Suppressor macrophage treated with lipopolysaccharide for 4 hours (primary cell): Measurements from ENCODE around the gene RBMS1.
"Not testable (repeated sequence)": the region's sequence is repeated elsewhere in the genome, so short reads cannot be mapped to it uniquely, and the experiment has no call there.

Source experiments
- DNase-seq: peaks from one replicate; pipeline ENCODE4 v3.0.0-alpha.2; 2020

RBMS1 gene

GRCh38 chr2:160467086-160467485, 26.5 kb downstream of the RBMS1 start:
- no peak for DNase-seq

- DNase-seq = no peak
Observed at GRCh38 chr2:160465406-160465805, 28.2 kb downstream of the RBMS1 start.

DNA sequence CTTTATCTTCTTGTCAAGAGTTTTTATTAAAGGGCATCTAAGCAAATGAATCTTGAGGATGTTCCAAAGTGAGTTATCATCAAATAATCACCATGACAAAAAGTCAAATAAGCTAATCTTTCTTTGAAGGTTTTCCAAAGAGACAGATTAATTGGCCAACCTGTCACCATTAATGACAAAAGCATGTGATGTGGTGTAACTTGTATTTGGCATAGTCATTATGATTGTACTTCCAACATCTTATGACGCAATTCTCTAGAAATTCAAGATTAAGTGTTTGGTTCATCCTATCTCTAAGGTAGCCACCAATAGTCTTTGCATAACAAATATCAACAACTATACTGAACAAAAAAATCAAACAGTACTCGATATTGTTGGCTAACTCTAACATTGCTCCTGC, 28.6 kb downstream of the RBMS1 start:
- DNase-seq = peak; percentile 13

DNA sequence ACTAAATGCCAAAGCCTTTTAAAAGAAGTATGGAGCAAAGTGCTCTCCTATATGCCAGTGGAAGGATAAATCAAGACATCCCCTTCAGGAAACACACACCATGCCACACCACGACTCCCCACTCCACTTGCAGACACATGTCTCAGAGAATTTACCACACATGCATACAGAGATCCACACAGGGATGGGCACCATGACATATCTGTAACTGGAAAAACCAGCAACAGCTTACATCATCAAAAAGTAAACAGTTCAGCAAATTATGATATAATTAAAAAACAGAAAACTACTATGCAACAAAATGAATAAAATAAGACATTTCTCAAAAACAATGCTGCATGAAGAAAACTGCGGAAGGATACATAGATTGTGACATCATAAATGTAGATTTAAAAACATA, 29.6 kb downstream of the RBMS1 start:
- DNase-seq = no peak

DNA sequence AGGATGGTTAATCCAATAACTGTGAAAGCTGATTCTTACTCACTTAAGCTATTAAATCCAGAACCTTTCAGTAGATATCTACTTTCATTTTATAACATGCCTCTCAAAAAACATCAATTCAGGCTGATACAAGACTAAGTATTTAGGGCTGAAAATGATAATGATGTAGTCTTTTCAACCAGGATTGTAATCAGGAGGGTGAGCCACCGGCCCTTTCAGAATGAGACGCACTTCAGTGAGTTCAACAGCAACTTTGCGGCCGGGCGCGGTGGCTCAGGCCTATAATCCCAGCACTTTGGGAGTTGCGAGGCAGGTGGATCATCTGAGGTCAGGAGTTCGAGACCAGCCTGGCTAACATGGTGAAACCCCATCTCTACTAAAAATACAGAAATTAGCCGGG, 30.4 kb downstream of the RBMS1 start:
- DNase-seq = no peak

DNA sequence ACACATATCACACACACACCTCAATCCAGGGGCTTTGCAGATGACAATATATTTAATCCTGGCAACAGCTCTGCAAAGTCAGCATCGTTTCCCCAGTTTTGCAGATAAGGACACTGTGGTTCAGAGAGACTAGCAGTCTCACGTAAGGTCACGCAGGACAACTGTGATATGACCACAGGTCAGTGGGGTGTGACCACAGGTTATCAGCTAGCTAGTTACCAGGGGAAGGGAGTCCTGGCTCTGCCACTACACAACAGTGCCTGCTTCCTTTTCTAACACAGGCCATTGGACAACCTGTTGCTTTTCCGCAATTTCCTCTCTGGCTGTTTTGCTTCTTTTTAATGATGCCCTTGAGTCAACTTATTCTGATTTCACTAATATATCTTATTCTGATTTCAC, 33.3 kb downstream of the RBMS1 start:
- no peak for DNase-seq

DNA sequence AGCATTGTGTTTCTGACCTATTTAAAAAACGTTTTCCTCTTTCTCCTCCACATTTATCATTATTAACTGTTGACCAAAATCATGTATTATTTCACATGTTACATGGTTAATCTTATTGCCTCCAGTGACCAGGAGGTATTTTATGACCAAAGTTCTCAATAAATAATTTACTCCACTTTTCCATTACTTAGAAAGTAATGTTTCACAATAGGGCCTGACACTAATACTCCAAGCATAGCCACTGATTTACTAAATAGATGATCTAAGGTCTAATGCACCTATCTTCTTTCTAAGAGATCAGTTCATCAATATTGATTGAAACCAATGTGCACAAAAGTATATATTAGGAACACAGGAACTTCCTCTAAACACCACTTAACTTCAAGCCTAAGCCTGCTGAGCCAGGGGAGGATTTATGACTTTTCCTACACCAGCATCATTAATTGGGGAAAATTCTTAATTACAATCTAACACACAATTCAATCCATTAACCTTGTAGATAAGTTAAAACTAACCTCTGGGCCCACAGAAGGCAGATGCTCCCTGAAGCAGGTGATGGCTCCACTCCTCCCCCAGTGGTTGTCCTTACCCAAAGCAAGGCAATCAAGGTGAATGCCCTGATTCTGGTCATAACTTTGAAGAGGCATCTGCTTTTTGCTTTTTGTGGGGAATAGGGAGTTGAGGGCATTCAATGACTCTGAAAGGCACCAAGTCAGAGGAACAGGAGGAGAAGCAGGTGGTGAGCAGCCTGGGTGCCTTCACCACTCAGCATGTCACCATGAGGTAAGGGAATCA, 33.9 kb downstream of the RBMS1 start:
- DNase-seq = no peak

DNA sequence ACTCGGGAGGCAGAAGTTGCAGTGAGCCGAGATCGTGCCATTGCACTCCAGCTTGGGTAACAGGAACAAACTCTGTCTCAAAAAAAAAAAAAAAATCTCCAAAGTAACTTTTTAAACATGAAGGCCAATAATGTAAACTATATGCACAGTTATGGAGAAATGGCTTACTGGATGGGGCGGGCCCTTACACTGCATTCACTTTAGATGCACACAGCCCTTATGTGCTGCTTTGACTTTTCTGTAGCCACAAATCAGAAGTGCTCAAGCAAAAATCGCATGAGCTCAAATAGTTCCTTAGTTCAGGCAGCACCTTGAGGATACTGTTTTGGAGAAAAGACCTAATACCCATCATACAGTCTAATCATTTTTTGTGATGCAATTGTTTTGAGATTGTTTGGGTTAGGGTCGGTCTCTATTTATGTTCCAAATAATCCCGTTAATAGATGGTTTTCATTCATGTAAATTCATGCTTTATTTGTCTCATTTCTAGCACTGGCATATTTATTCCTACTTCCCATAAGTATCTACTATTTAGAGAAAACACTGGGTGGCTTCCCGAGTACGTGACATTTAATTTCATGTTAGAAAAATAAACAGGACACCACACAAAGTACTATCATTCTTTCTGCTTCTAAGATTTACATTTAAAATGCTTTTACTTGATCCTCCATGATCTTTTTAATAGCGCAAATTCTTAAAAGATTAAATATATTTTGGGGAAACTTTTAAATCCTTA, 34.7 kb downstream of the RBMS1 start:
- DNase-seq = no peak

DNA sequence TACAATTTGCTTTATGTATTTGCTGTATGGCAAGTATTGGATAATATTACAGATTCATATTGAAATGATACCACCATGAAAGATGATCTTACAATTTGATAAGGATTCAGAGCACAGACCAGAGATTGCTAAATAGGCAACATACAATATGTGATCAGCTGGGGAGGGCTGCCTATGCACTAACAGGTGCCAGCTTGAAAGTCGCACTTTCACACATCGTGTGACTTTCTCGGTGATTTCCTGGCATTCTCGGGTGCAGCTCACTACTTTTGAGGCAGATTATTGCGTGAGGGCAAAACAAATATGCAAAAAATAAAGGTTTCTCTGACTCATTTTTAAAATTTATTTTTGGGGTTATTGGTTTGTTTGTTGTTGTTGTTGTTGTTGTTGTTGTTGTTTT, 36.0 kb downstream of the RBMS1 start:
- DNase-seq = no peak

GRCh38 chr2:160454070-160454797, 39.4 kb downstream of the RBMS1 start:
- DNase-seq = no peak

GRCh38 chr2:160453111-160453820, 40.3 kb downstream of the RBMS1 start:
- DNase-seq = no peak

DNA sequence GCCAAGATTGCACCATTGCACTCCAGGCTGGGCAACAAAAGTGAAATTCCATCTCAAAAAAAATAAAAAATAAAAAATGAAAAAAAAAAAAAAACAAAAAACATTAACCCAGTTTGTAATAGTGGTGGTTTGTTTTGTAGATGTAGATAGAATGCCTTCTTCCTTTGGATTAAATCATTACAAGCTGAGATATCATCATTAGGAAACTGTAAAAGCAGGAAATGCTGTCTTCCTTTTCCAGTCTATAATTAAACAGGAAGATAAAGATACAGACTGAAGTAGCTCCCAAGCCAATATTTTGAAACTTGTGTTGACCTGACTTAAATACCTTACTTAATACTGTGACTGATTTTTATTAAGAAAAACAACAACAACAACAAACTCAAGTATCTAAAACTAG, 43.1 kb downstream of the RBMS1 start:
- DNase-seq = no peak

DNA sequence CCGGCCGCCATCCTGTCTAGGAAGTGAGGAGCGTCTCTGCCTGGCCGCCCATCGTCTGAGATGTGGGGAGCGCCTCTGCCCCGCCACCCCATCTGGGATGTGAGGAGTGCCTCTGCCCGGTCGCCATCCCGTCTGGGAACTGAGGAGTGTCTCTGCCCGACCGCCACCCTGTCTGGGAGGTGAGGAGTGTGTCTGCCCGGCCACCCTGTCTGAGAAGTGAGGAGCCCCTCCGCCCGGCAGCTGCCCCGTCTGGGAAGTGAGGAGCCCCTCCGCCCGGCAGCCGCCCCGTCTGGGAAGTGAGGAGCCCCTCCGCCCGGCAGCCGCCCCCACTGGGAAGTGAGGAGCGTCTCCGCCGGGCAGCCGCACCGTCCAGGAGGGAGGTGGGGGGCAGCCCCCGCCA, 44.8 kb downstream of the RBMS1 start:
- not testable (repeated sequence) for DNase-seq

DNA sequence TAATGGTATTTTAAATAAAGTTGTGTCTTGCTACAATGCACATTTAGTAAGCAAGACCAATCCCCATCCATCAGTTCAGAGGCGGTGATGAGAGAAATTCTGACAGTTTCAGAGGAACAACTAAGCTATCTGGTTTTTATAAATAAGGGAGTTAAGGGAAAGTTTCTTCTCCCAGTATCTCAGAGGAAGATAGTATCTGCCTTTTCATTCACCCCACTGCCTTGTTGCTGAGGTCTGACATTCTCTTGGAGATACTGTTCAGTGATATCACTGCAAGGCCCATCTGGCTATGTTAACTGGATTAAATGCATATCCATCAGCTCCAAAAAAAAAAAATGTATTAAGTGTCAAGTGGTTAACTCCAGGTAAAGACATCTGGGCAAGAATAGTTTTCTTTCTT, 47.9 kb downstream of the RBMS1 start:
- DNase-seq = no peak

DNA sequence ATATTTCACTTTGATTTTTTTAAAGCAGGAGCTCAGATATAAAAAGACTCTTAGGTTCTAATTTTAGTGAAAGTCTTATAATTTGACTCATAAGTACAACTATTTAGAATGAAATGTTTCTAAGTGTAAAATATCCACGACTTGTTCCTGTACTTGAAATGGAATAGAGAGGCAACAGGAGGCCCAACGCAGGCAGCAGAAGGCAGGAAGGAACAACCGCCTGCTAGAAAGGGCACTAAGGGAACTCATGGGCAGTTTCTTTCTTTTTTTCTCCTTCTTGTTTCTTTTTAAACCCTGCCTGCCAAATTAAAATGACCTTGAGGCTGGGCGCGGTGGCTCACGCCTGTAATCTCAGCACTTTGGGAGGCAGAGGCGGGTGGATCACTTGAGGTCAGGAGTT, 51.0 kb downstream of the RBMS1 start:
- no peak for DNase-seq

GRCh38 chr2:160440888-160441287, 52.7 kb downstream of the RBMS1 start:
- no peak for DNase-seq

- not testable (repeated sequence) for DNase-seq
Observed at GRCh38 chr2:160439038-160439437, 54.6 kb downstream of the RBMS1 start.

DNA sequence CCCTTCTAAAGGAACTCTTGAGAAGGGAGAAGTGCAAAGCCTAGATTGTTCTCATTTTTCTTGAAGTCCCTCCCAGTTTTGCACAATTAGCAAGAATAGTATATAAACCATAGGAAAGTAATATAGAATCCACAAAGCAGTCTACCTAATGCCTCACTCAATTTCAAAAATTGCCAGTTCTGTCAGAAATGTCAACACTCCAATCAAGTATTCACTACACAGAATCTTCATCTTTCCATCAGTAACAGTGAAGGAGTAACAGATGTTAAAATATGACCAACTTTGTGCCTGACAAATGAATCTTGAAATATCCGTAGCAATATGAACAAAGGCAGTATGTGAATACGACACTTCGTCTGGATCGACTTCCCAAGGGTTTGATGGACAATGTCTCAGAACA, 56.3 kb downstream of the RBMS1 start:
- DNase-seq = no peak

GRCh38 chr2:160434254-160434948, 59.2 kb downstream of the RBMS1 start:
- no peak for DNase-seq

- DNase-seq = no peak
Observed at GRCh38 chr2:160433466-160434140, 60.0 kb downstream of the RBMS1 start.

DNA sequence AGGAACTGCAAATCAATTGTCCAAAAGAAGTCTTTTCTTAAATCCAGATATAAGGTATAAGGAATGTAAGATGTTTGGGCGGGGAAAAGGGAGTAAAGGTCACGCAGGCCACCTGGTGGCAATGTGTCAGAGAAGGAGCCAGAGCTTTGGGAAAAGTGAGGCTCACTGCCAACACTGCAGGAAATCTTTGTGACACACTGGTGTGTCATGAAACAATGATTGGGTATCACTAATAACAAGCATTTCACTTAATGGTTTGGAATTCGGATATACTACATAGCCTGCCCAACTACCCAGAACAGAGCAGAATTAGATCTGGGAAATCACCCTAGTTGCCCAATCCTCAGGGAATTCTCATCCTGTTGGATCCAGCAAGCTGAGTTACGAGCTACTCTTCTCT, 61.0 kb downstream of the RBMS1 start:
- DNase-seq = no peak

DNA sequence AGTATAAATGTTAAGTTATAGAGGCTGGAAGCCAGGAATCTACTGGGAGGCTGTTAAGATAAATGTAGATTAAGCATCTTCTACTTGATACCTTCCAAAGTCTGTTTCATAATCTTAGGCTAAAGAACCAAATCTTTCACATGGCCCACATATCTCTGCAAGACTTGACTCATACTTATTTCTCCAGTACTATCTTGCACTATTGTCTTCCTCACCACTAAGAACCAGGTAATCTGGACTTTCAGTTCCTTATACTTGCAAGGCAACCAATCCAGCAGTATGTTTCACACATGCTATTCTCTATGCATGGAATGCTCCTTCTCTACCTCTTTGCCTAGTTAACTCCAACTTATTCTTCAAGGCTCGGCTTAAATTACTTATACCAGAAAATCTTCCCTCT, 62.2 kb downstream of the RBMS1 start:
- no peak for DNase-seq
